PFSK-1 (cell line): Measurements from ENCODE around the gene AP3D1.

Experiments
- POLR2AphosphoS5 ChIP-seq: IDR thresholded peaks from 2 replicates; pipeline ENCODE4 v1.6.1; 2012; ENCODE audit warnings: low read depth, mild to moderate bottlenecking, control low read depth, low read length, moderate library complexity
- REST ChIP-seq, 2 experiments: IDR thresholded peaks; 2 replicates each; pipeline versions ENCODE4 v1.6.1 to v1.8.0; 2011 to 2012; ENCODE audit warnings: low read depth in 2 of 2, low read length in 2 of 2, control low read depth in 1 of 2, inconsistent platforms in 1 of 2, mild to moderate bottlenecking in 1 of 2, moderate library complexity in 1 of 2; ENCODE audit not compliant: insufficient read depth in 1 of 2
- SIN3A ChIP-seq: IDR thresholded peaks from 2 replicates; pipeline ENCODE4 v1.6.1; 2012; ENCODE audit warnings: mild to moderate bottlenecking, low read length, moderate library complexity, borderline replicate concordance; ENCODE audit not compliant: insufficient read depth
- TAF1 ChIP-seq: IDR thresholded peaks from 2 replicates; pipeline ENCODE4 v1.6.1; 2012; ENCODE audit warnings: low read length, control low read depth, borderline replicate concordance; ENCODE audit not compliant: insufficient read depth

GRCh38 chr19:2063824-2064223 is 87.5 kb downstream of the AP3D1 start:
- TF ChIP-seq SIN3A (no peak), POLR2AphosphoS5 (no peak), REST (IDR thresholded peaks at IDR 0.05; ENCODE audit: insufficient read depth in 1 of 2, low read depth in 2 of 2, low read length in 2 of 2) (no peak), TAF1 (no peak)
